GM23338 (cell line): ENCODE results near the gene HDAC9. TPM values are rescaled to one million over a fixed set of nuclear protein-coding genes. Genes with fewer than 3 reads are reported as not detected.

Experiments used
- ATAC-seq: fragments of 200-7000 bp; cut with Tn5 transposase; 3 replicates; pipeline ENCODE4 v1.9.1; 2020
- DNase-seq: peaks from one replicate; pipeline ENCODE4 v3.0.0-alpha.2; 2015; ENCODE audit warnings: low spot score
- H2AFZ ChIP-seq: fragments of 200-600 bp; sonication (generic); 2 replicates; pipeline ENCODE4 v1.8.0; 2016; ENCODE audit warnings: antibody characterized with exemption, mild to moderate bottlenecking, moderate library complexity
- H3F3A ChIP-seq: fragments of 200-600 bp; sonication (generic); replicated peaks from 2 replicates; pipeline ENCODE4 v1.8.0; 2017; ENCODE audit warnings: antibody characterized with exemption, mixed run types, low read depth
- H3K27ac ChIP-seq: fragments of 200-600 bp; sonication (generic); 2 replicates; pipeline ENCODE4 v1.6.1; 2016; ENCODE audit warnings: low read depth
- H3K27me3 ChIP-seq: fragments of 200-600 bp; sonication (generic); 2 replicates; pipeline ENCODE4 v1.8.0; 2016; ENCODE audit warnings: mild to moderate bottlenecking, mixed run types, moderate library complexity; ENCODE audit not compliant: insufficient read depth
- H3K36me3 ChIP-seq: fragments of 200-600 bp; sonication (generic); 2 replicates; pipeline ENCODE4 v1.8.0; 2016; ENCODE audit warnings: mild to moderate bottlenecking; ENCODE audit not compliant: insufficient read depth
- H3K4me1 ChIP-seq: fragments of 200-600 bp; sonication (generic); 2 replicates; pipeline ENCODE4 v1.8.0; 2016; ENCODE audit warnings: mild to moderate bottlenecking, moderate library complexity; ENCODE audit not compliant: insufficient read depth
- H3K4me2 ChIP-seq: fragments of 200-600 bp; sonication (generic); 2 replicates; pipeline ENCODE4 v1.7.1; 2017; ENCODE audit warnings: mixed run types
- H3K4me3 ChIP-seq: fragments of 200-600 bp; sonication (generic); 2 replicates; pipeline ENCODE4 v1.6.1; 2016; ENCODE audit warnings: mixed run types
- H3K79me2 ChIP-seq: fragments of 200-600 bp; sonication (generic); replicated peaks from 2 replicates; pipeline ENCODE4 v1.8.0; 2017; ENCODE audit warnings: mild to moderate bottlenecking; ENCODE audit not compliant: insufficient read depth
- H3K9me2 ChIP-seq: fragments of 200-600 bp; sonication (generic); 2 replicates; pipeline ENCODE4 v1.8.0; 2017; ENCODE audit not compliant: insufficient read depth
- H4K20me1 ChIP-seq: fragments of 200-600 bp; sonication (generic); replicated peaks from 2 replicates; pipeline ENCODE4 v1.8.0; 2017; ENCODE audit warnings: mild to moderate bottlenecking; ENCODE audit not compliant: insufficient read depth
- H3K27ac Mint-ChIP-seq: 2 replicates; pipeline ENCODE4 v1.8.0; 2020; ENCODE audit warnings: inconsistent platforms, mild to moderate bottlenecking, moderate library complexity, mixed read lengths
- H3K27me3 Mint-ChIP-seq: 3 replicates; pipeline ENCODE4 v1.8.0; 2022; ENCODE audit warnings: low read depth, mild to moderate bottlenecking, moderate library complexity, mixed read lengths, inconsistent platforms; ENCODE audit not compliant: insufficient read depth, poor library complexity
- H3K36me3 Mint-ChIP-seq: 3 replicates; pipeline ENCODE4 v1.8.0; 2021; ENCODE audit warnings: low read depth, mild to moderate bottlenecking, inconsistent platforms, moderate library complexity, mixed read lengths
- H3K4me1 Mint-ChIP-seq: 3 replicates; pipeline ENCODE4 v1.8.0; 2020; ENCODE audit warnings: mild to moderate bottlenecking, inconsistent platforms, mixed read lengths
- H3K4me3 Mint-ChIP-seq: 3 replicates; pipeline ENCODE4 v1.8.0; 2021; ENCODE audit warnings: moderate library complexity, mild to moderate bottlenecking, inconsistent platforms, mixed read lengths
- H3K9me3 Mint-ChIP-seq: 3 replicates; pipeline ENCODE4 v1.8.0; 2020; ENCODE audit warnings: moderate library complexity, mild to moderate bottlenecking, inconsistent platforms, mixed read lengths
- CREB1 ChIP-seq: fragments of 250-450 bp; sonication (Bioruptor Pico); IDR thresholded peaks from 2 replicates; pipeline ENCODE4 v1.5.0; 2020; ENCODE audit warnings: low read depth, mild to moderate bottlenecking, moderate library complexity
- CTCF ChIP-seq, 2 experiments: fragments of 200-600 bp in 1 of 2; sonication (generic) in 1 of 2; conservative IDR thresholded peaks; 2 replicates each; pipeline versions ENCODE4 v1.5.1 to v1.6.1; 2016 to 2017; ENCODE audit warnings: antibody characterized with exemption in 2 of 2, low read depth in 2 of 2, mild to moderate bottlenecking in 2 of 2, moderate library complexity in 1 of 2
- ETS1 ChIP-seq: IDR thresholded peaks from 2 replicates; pipeline ENCODE4 v1.6.1; 2016; ENCODE audit warnings: antibody characterized with exemption
- EZH2 ChIP-seq: fragments of 200-600 bp; sonication (generic); IDR thresholded peaks from one replicate; pipeline ENCODE4 v1.8.0; 2017; ENCODE audit warnings: antibody characterized with exemption, mild to moderate bottlenecking, low read depth; ENCODE audit not compliant: unreplicated experiment
- EZH2phosphoT487 ChIP-seq: fragments of 200-600 bp; sonication (generic); IDR thresholded peaks from one replicate; pipeline ENCODE4 v1.8.1; 2018; ENCODE audit warnings: antibody characterized with exemption; ENCODE audit not compliant: unreplicated experiment
- JUNB ChIP-seq: IDR thresholded peaks from one replicate; pipeline ENCODE4 v1.6.1; 2016; ENCODE audit warnings: antibody characterized with exemption; ENCODE audit not compliant: unreplicated experiment
- NANOG ChIP-seq: IDR thresholded peaks from 2 replicates; pipeline ENCODE4 v1.6.1; 2016; ENCODE audit warnings: antibody characterized with exemption, borderline replicate concordance
- POLR2AphosphoS5 ChIP-seq: IDR thresholded peaks from 2 replicates; pipeline ENCODE4 v1.6.1; 2016; ENCODE audit warnings: antibody characterized with exemption, low read depth
- REST ChIP-seq: IDR thresholded peaks from one replicate; pipeline ENCODE4 v1.6.1; 2018; ENCODE audit warnings: antibody characterized with exemption; ENCODE audit not compliant: unreplicated experiment
- STAT1 ChIP-seq: IDR thresholded peaks from one replicate; pipeline ENCODE4 v1.6.1; 2016; ENCODE audit warnings: antibody characterized with exemption; ENCODE audit not compliant: unreplicated experiment
- ZNF114 ChIP-seq: fragments of 250-450 bp; sonication (Bioruptor Pico); IDR thresholded peaks from 2 replicates; pipeline ENCODE4 v1.5.0; 2020; ENCODE audit warnings: mild to moderate bottlenecking, moderate library complexity
- ZNF331 ChIP-seq: fragments of 250-450 bp; sonication (Bioruptor Pico); IDR thresholded peaks from 2 replicates; pipeline ENCODE4 v1.5.0; 2020; ENCODE audit warnings: low read depth, mild to moderate bottlenecking, moderate library complexity
- ZNF462 ChIP-seq: fragments of 250-450 bp; sonication (Bioruptor Pico); IDR thresholded peaks from 2 replicates; pipeline ENCODE4 v1.5.0; 2020; ENCODE audit warnings: mild to moderate bottlenecking, moderate library complexity
- polyA plus RNA-seq: library from polyadenylated mRNA; unstranded; fragments of >200 nt; fragmentation: Nextera tagmentation; extraction: Ambion mirVana; gene quantifications from 2 replicates; pipeline ENCODE4 v1.2.1, GENCODE V29; 2016
- total RNA-seq: library from RNA; depleted of rRNA; stranded (reverse); fragments of >200 nt; shearing (Covaris generic); gene quantifications from 2 replicates; pipeline ENCODE4 v1.2.3, GENCODE V29; 2014

HDAC9 gene
- total and polyA plus RNA-seq, 2 experiments from 2014 or later: 8.3 to 18.5 TPM

- H3K36me3 Mint-ChIP-seq: no peaks in the 10 kb centered on the region
- no peak for ATAC-seq
- no peaks in the 10 kb centered on the region for H4K20me1 ChIP-seq
- no peaks in the 10 kb centered on the region for H3K4me1 ChIP-seq
- H3K27ac Mint-ChIP-seq: no peak overlapping the region
- no peak overlapping the region for H3K4me2 ChIP-seq
- H3K27me3 ChIP-seq: no peaks in the 10 kb centered on the region
- H3K27ac ChIP-seq: no peak overlapping the region
- H3K9me3 Mint-ChIP-seq: no peaks in the 10 kb centered on the region
- no peaks in the 10 kb centered on the region for H3K9me2 ChIP-seq
- no peaks in the 10 kb centered on the region for H3F3A ChIP-seq
- no peak overlapping the region for H2AFZ ChIP-seq
- H3K4me3 ChIP-seq: no peak overlapping the region
- no peak overlapping the region for H3K4me3 Mint-ChIP-seq
- no peaks in the 10 kb centered on the region for H3K27me3 Mint-ChIP-seq
- TF ChIP-seq ZNF462 (CRISPR knock-in tag) (no peak), CREB1 (CRISPR knock-in tag) (no peak), EZH2phosphoT487 (no peak), NANOG (no peak), ZNF331 (CRISPR knock-in tag) (no peak), ZNF114 (no peak), JUNB (no peak), CTCF (conservative IDR thresholded peaks at IDR 0.05; ENCODE audit: low read depth in 2 of 2) (no peak), STAT1 (no peak), EZH2 (no peak), POLR2AphosphoS5 (no peak), ETS1 (no peak), REST (no peak)
- no peaks in the 10 kb centered on the region for H3K79me2 ChIP-seq
- no peaks in the 10 kb centered on the region for H3K36me3 ChIP-seq
- H3K4me1 Mint-ChIP-seq: no peaks in the 10 kb centered on the region
- DNase-seq: no peak
These were observed 64.2 kb downstream of the HDAC9 start for GRCh38 chr7:18559756-18560155.
